NT2/D1 (cell line): ENCODE measurements around the gene RMDN2.

Experiments used
- SUZ12 ChIP-seq: IDR thresholded peaks from 2 replicates; pipeline ENCODE4 v1.6.1; 2011; ENCODE audit not compliant: insufficient read length, insufficient read depth; ENCODE audit errors: extremely low read depth
- YY1 ChIP-seq: IDR thresholded peaks from 2 replicates; pipeline ENCODE4 v1.6.1; 2011; ENCODE audit not compliant: insufficient read length, insufficient read depth
- ZNF274 ChIP-seq: IDR thresholded peaks from 2 replicates; pipeline ENCODE4 v1.6.1; 2011; ENCODE audit warnings: mild to moderate bottlenecking, low read depth, low read length

- TF ChIP-seq YY1 (no peak), ZNF274 (no peak), SUZ12 (no peak)
Measured at GRCh38 chr2:37904993-37905392, 20.1 kb upstream of the RMDN2 start.
